GM23248 (cell line): ENCODE data around the gene EXOC1. TPM values are rescaled to one million over a fixed set of nuclear protein-coding genes. Genes with fewer than 3 reads are reported as not detected.

ENCODE experiments used
- DNase-seq: peaks from one replicate; pipeline ENCODE4 v3.0.0-alpha.2; 2015
- H2AFZ ChIP-seq: fragments of 200-600 bp; sonication (generic); 2 replicates; pipeline ENCODE4 v1.6.1; 2016; ENCODE audit warnings: antibody characterized with exemption
- H3F3A ChIP-seq: fragments of 200-600 bp; sonication (generic); 2 replicates; pipeline ENCODE4 v1.6.1; 2016; ENCODE audit warnings: mild to moderate bottlenecking, antibody characterized with exemption, mixed run types; ENCODE audit not compliant: insufficient read depth
- H3K27ac ChIP-seq: fragments of 200-600 bp; sonication (generic); 2 replicates; pipeline ENCODE4 v1.5.1; 2016; ENCODE audit warnings: mild to moderate bottlenecking
- H3K27me3 ChIP-seq: fragments of 200-600 bp; sonication (generic); replicated peaks from 2 replicates; pipeline ENCODE4 v1.6.1; 2016; ENCODE audit warnings: mild to moderate bottlenecking; ENCODE audit not compliant: insufficient read depth
- H3K36me3 ChIP-seq: fragments of 200-600 bp; sonication (generic); 2 replicates; pipeline ENCODE4 v1.6.1; 2016; ENCODE audit warnings: low read depth, mild to moderate bottlenecking
- H3K4me1 ChIP-seq: fragments of 200-600 bp; sonication (generic); 2 replicates; pipeline ENCODE4 v1.6.1; 2016; ENCODE audit warnings: mild to moderate bottlenecking; ENCODE audit not compliant: insufficient read depth
- H3K4me2 ChIP-seq: fragments of 200-600 bp; sonication (generic); one replicate; pipeline ENCODE4 v1.6.1; 2016; ENCODE audit warnings: mild to moderate bottlenecking; ENCODE audit not compliant: unreplicated experiment
- H3K4me3 ChIP-seq: fragments of 200-600 bp; sonication (generic); 2 replicates; pipeline ENCODE4 v1.5.1; 2016; ENCODE audit warnings: mild to moderate bottlenecking
- H3K79me2 ChIP-seq: fragments of 200-600 bp; sonication (generic); 2 replicates; pipeline ENCODE4 v1.6.1; 2016; ENCODE audit warnings: mild to moderate bottlenecking; ENCODE audit not compliant: insufficient read depth
- H3K9ac ChIP-seq: fragments of 200-600 bp; sonication (generic); 2 replicates; pipeline ENCODE4 v1.6.1; 2016; ENCODE audit warnings: mild to moderate bottlenecking
- H3K9me2 ChIP-seq: fragments of 200-600 bp; sonication (generic); 2 replicates; pipeline ENCODE4 v1.6.1; 2016; ENCODE audit warnings: mixed run types, mild to moderate bottlenecking, moderate library complexity; ENCODE audit not compliant: insufficient read depth
- H3K9me3 ChIP-seq: fragments of 200-600 bp; sonication (generic); one replicate; pipeline ENCODE4 v1.6.1; 2017; ENCODE audit warnings: low read depth
- H4K20me1 ChIP-seq: fragments of 200-600 bp; sonication (generic); 2 replicates; pipeline ENCODE4 v1.6.0; 2016; ENCODE audit not compliant: insufficient read depth
- EZH2 ChIP-seq: fragments of 200-600 bp; sonication (generic); IDR thresholded peaks from 2 replicates; pipeline ENCODE4 v1.6.1; 2018; ENCODE audit warnings: antibody characterized with exemption, mild to moderate bottlenecking; ENCODE audit not compliant: insufficient read depth, poor library complexity, severe bottlenecking
- EZH2phosphoT487 ChIP-seq: fragments of 200-600 bp; sonication (generic); IDR thresholded peaks from 2 replicates; pipeline ENCODE4 v1.6.1; 2018; ENCODE audit warnings: antibody characterized with exemption, moderate library complexity, mild to moderate bottlenecking, low read depth; ENCODE audit not compliant: insufficient read depth
- whole genome bisulfite sequencing, 2 experiments: methylation state at CpG; one replicate each; pipeline ENCODE4 v1.1.6; 2015 to 2017; ENCODE audit warnings: low lambda C conversion rate in 2 of 2, low coverage in 1 of 2; ENCODE audit errors: missing lambda C conversion rate in 2 of 2; 5-methylcytosine and 5-hydroxymethylcytosine counted together
- in situ Hi-C: fragments of 300-500 bp; cut with MboI; formaldehyde crosslinking; loops from 2 replicates; pipeline ENCODE4 v1.15.0; 2020
- polyA plus RNA-seq: library from polyadenylated mRNA; unstranded; fragments of >200 nt; fragmentation: Nextera tagmentation; extraction: Ambion mirVana; gene quantifications from 2 replicates; pipeline ENCODE4 v1.2.1, GENCODE V29; 2016
- total RNA-seq: library from RNA; depleted of rRNA; stranded (reverse); fragments of >200 nt; shearing (Covaris generic); gene quantifications from 2 replicates; pipeline ENCODE4 v1.2.3, GENCODE V29; 2014

Gene EXOC1
- total and polyA plus RNA-seq, 2 experiments from 2014 or later = 35.5 to 44.7 TPM

- in situ Hi-C loops = loop anchor here (25.0 kb wide), 1 partner anchor 412 kb away; no protein-coding TSS in a partner anchor
Observed at GRCh38 chr4:55849724-55850123, 3.7 kb upstream of the EXOC1 start.

GRCh38 chr4:55851885-55852284 is 1.6 kb upstream of the EXOC1 start:
- Histone ChIP-seq H3K27me3 (no peaks in the 10 kb centered on the region), H2AFZ (no peak overlapping the region; the same call in 1 of the 2 replicates), H3K4me1 (peaks cover 11% of the 10 kb centered on the region), H3K4me2 (no peak overlapping the region), H4K20me1 (no peaks in the 10 kb centered on the region), H3K36me3 (no peaks in the 10 kb centered on the region), H3K27ac (no peak overlapping the region), H3F3A (no peaks in the 10 kb centered on the region), H3K9ac (no peak overlapping the region), H3K9me3 (no peaks in the 10 kb centered on the region), H3K4me3 (no peak overlapping the region), H3K79me2 (peaks cover 33% of the 10 kb centered on the region), H3K9me2 (no peaks in the 10 kb centered on the region)
- in situ Hi-C loops = loop anchor here (25.0 kb wide), 1 partner anchor 415 kb away; no protein-coding TSS in a partner anchor
- TF ChIP-seq EZH2phosphoT487 = no peak
- TF ChIP-seq EZH2 = no peak
- WGBS, 2 experiments = 44 to 47% methylated on average over 6 of the region's 6 CpGs
- no peak for DNase-seq

More at GRCh38 chr4:55849724-55850123, 3.7 kb upstream of the EXOC1 start:
- Histone ChIP-seq H3K4me3 (no peak overlapping the region), H3F3A (no peaks in the 10 kb centered on the region), H3K4me1 (peaks cover 6% of the 10 kb centered on the region), H3K9me3 (no peaks in the 10 kb centered on the region), H3K4me2 (no peak overlapping the region), H3K27me3 (no peaks in the 10 kb centered on the region), H3K9ac (no peak overlapping the region), H3K36me3 (no peaks in the 10 kb centered on the region), H3K79me2 (peaks cover 11% of the 10 kb centered on the region), H3K9me2 (no peaks in the 10 kb centered on the region), H2AFZ (no peak overlapping the region), H4K20me1 (no peaks in the 10 kb centered on the region), H3K27ac (no peak overlapping the region)
- WGBS, 2 experiments = 50 to 53% methylated on average over 9 of the region's 9 CpGs
- DNase-seq = no peak
- TF ChIP-seq EZH2phosphoT487 = no peak
- TF ChIP-seq EZH2 = no peak

GRCh38 chr4:55854129-55854528 is 681 bp downstream of the EXOC1 start:
- Histone ChIP-seq H3K4me1 (peaks cover 11% of the 10 kb centered on the region), H3K27me3 (no peaks in the 10 kb centered on the region), H2AFZ (peak overlapping the region; percentile 97), H3F3A (no peaks in the 10 kb centered on the region), H3K9me2 (no peaks in the 10 kb centered on the region), H3K79me2 (peaks cover 55% of the 10 kb centered on the region), H3K4me2 (peak overlapping the region; percentile 100), H3K4me3 (peak overlapping the region; percentile 98), H3K9me3 (no peaks in the 10 kb centered on the region), H3K27ac (peak overlapping the region; percentile 70; the same call in 1 of the 2 replicates), H3K9ac (peak overlapping the region; percentile 92), H3K36me3 (no peaks in the 10 kb centered on the region), H4K20me1 (no peaks in the 10 kb centered on the region)
- WGBS, 2 experiments = 15 to 23% methylated on average over 5 to 7 of the region's 7 CpGs
- in situ Hi-C loops = loop anchor here (25.0 kb wide), 1 partner anchor 417 kb away; no protein-coding TSS in a partner anchor
- DNase-seq = peak; percentile 34
- TF ChIP-seq EZH2 (no peak), EZH2phosphoT487 (no peak)

- H3K4me3 ChIP-seq = no peak overlapping the region
- H3K9me2 ChIP-seq = no peaks in the 10 kb centered on the region
- no peaks in the 10 kb centered on the region for H3K9me3 ChIP-seq
- DNase-seq = no peak
- no peak overlapping the region for H3K9ac ChIP-seq
- H3K27ac ChIP-seq = no peak overlapping the region
- no peaks in the 10 kb centered on the region for H3K27me3 ChIP-seq
- in situ Hi-C loops = loop anchor here (25.0 kb wide), 1 partner anchor 420 kb away; no protein-coding TSS in a partner anchor
- peaks cover 11% of the 10 kb centered on the region for H3K4me1 ChIP-seq
- WGBS, 2 experiments = 90 to 96% methylated on average over 1 of the region's 1 CpG
- H3K36me3 ChIP-seq = peaks cover 13% of the 10 kb centered on the region; the same call in 1 of the 2 replicates
- peaks cover 90% of the 10 kb centered on the region for H3K79me2 ChIP-seq
- TF ChIP-seq EZH2phosphoT487 (no peak), EZH2 (no peak)
- H4K20me1 ChIP-seq = no peaks in the 10 kb centered on the region
- H2AFZ ChIP-seq = no peak overlapping the region
- no peak overlapping the region for H3K4me2 ChIP-seq
- no peaks in the 10 kb centered on the region for H3F3A ChIP-seq
Observed at GRCh38 chr4:55857586-55857985, 4.1 kb downstream of the EXOC1 start.
